ENCODE data around the gene SYT2. TPM values are rescaled to one million over a fixed set of nuclear protein-coding genes. Genes with fewer than 3 reads are reported as not detected.

Gene SYT2
- total RNA-seq, 1 experiment from 2014 or later = 12.1 TPM

GRCh38 chr1:202586018-202586821, 124.0 kb downstream of the SYT2 start:
- DNase-seq (ENCODE audit: low spot score) = no peak
- no peak for TF ChIP-seq MYBL2 (CRISPR knock-in tag; IDR thresholded peaks at IDR 0.05)
- TF ChIP-seq GABPB1 (CRISPR knock-in tag; IDR thresholded peaks at IDR 0.05) = 0 out of 2 replicates have a peak, but pooled peaks have one; percentile 20
- TF ChIP-seq SMAD4 (CRISPR knock-in tag; IDR thresholded peaks at IDR 0.05) = no peak
- TF ChIP-seq FOXP1 (CRISPR knock-in tag; IDR thresholded peaks at IDR 0.05; ENCODE audit: borderline replicate concordance) = no peak
- TF ChIP-seq SOX15 (CRISPR knock-in tag; IDR thresholded peaks at IDR 0.05) = no peak
- Mint-ChIP-seq H3K36me3 (no peaks in the 10 kb centered on the region), H3K27ac (0 out of 2 replicates have a peak overlapping the region, but pooled peaks have one; percentile 39), H3K4me3 (no peak overlapping the region), H3K4me1 (no peaks in the 10 kb centered on the region), H3K27me3 (ENCODE audit: low read depth) (no peaks in the 10 kb centered on the region; the same call in 1 of the 2 replicates), H3K9me3 (no peaks in the 10 kb centered on the region)
- ATAC-seq = no peak
- POLR2A ChIA-PET = no interaction called here
- CTCF ChIA-PET = interaction anchor here (0.9 to 3.4 kb wide), 6 partner anchors 9 to 85 kb away, joined by 3 to 16 read pairs (median 3); no protein-coding TSS in a partner anchor

GRCh38 chr1:202585590-202585933, 124.7 kb downstream of the SYT2 start:
- H3K27me3 Mint-ChIP-seq (ENCODE audit: low read depth) = no peaks in the 10 kb centered on the region; the same call in 1 of the 2 replicates
- ChIA-PET POLR2A (no interaction called here), CTCF (interaction anchor here (0.9 to 3.4 kb wide), 5 partner anchors 8 to 23 kb away, joined by 3 to 16 read pairs (median 3); no protein-coding TSS in a partner anchor)
- no peak for TF ChIP-seq IRF2 (CRISPR knock-in tag; IDR thresholded peaks at IDR 0.05; ENCODE audit: borderline replicate concordance, low read depth)
- TF ChIP-seq HMGA2 (CRISPR knock-in tag; IDR thresholded peaks at IDR 0.05) = no peak
- no peak overlapping the region for H3K4me3 Mint-ChIP-seq
- H3K27ac Mint-ChIP-seq = no peak overlapping the region
- no peaks in the 10 kb centered on the region; the same call in 1 of the 2 replicates for H3K36me3 Mint-ChIP-seq
- H3K4me1 Mint-ChIP-seq = no peaks in the 10 kb centered on the region; the same call in 1 of the 2 replicates
- no peaks in the 10 kb centered on the region for H3K9me3 Mint-ChIP-seq
- DNase-seq (ENCODE audit: low spot score) (no peak), ATAC-seq (no peak)

GRCh38 chr1:202584707-202585589, 125.3 kb downstream of the SYT2 start:
- no peaks in the 10 kb centered on the region; the same call in 1 of the 2 replicates for H3K36me3 Mint-ChIP-seq
- H3K4me1 Mint-ChIP-seq = peaks cover under 1% of the 10 kb centered on the region; the same call in 1 of the 2 replicates
- no peaks in the 10 kb centered on the region; the same call in 1 of the 2 replicates for H3K27me3 Mint-ChIP-seq (ENCODE audit: low read depth)
- ATAC-seq (no peak), DNase-seq (ENCODE audit: low spot score) (no peak)
- H3K27ac Mint-ChIP-seq = 0 out of 2 replicates have a peak overlapping the region, but pooled peaks have one; percentile 14
- CTCF ChIA-PET = interaction anchor here (1.2 to 3.4 kb wide), 4 partner anchors 8 to 23 kb away, joined by 3 to 16 read pairs (median 4); no protein-coding TSS in a partner anchor
- H3K9me3 Mint-ChIP-seq = no peaks in the 10 kb centered on the region
- POLR2A ChIA-PET = no interaction called here
- no peak overlapping the region for H3K4me3 Mint-ChIP-seq
- TF ChIP-seq PRDM15 (CRISPR knock-in tag; IDR thresholded peaks at IDR 0.05) (no peak), NFATC4 (CRISPR knock-in tag; IDR thresholded peaks at IDR 0.05) (no peak), ZBTB43 (CRISPR knock-in tag; IDR thresholded peaks at IDR 0.05) (no peak), SOX15 (CRISPR knock-in tag; IDR thresholded peaks at IDR 0.05) (no peak), ATF2 (CRISPR knock-in tag; IDR thresholded peaks at IDR 0.05; ENCODE audit: borderline replicate concordance, low read depth) (no peak), NFE2L1 (CRISPR knock-in tag; IDR thresholded peaks at IDR 0.05) (no peak), CREB1 (CRISPR knock-in tag; IDR thresholded peaks at IDR 0.05) (no peak), FOXP4 (CRISPR knock-in tag; IDR thresholded peaks at IDR 0.05) (no peak), ZNF281 (CRISPR knock-in tag; IDR thresholded peaks at IDR 0.05) (no peak), CDX4 (CRISPR knock-in tag; IDR thresholded peaks at IDR 0.05; ENCODE audit: borderline replicate concordance) (no peak)

All from WTC11 (cell line).